Neural cell (in vitro differentiated cells): ENCODE results near the gene NCKAP5. TPM values are rescaled to one million over a fixed set of nuclear protein-coding genes. Genes with fewer than 3 reads are reported as not detected.

ENCODE experiments used
- H2AFZ ChIP-seq: fragments of 200-600, 300-800 bp; sonication (generic), shearing (Covaris generic); 2 replicates; pipeline ENCODE4 v1.6.0; 2014; ENCODE audit warnings: low read depth, mild to moderate bottlenecking, antibody characterized with exemption, low read length, moderate library complexity
- H3F3A ChIP-seq: fragments of 200-600 bp; shearing (Covaris generic); 2 replicates; pipeline ENCODE4 v1.6.1; 2016; ENCODE audit warnings: mild to moderate bottlenecking, moderate library complexity, mixed read lengths, antibody characterized with exemption, low read length; ENCODE audit not compliant: insufficient read depth, poor library complexity, severe bottlenecking
- H3K27ac ChIP-seq: fragments of 200-600, 300-800 bp; sonication (generic), shearing (Covaris generic); 2 replicates; pipeline ENCODE4 v1.5.1; 2014; ENCODE audit warnings: mild to moderate bottlenecking, low read length, moderate library complexity
- H3K27me3 ChIP-seq: fragments of 300-800, 200-600 bp; sonication (generic), shearing (Covaris generic); 2 replicates; pipeline ENCODE4 v1.6.0; 2014; ENCODE audit warnings: mild to moderate bottlenecking, low read depth, low read length, moderate library complexity; ENCODE audit not compliant: insufficient read depth
- H3K36me3 ChIP-seq: fragments of 300-800, 200-600 bp; sonication (generic), shearing (Covaris generic); 2 replicates; pipeline ENCODE4 v1.5.1; 2014; ENCODE audit warnings: mild to moderate bottlenecking, antibody characterized with exemption, low read length, moderate library complexity; ENCODE audit not compliant: insufficient read depth
- H3K4me2 ChIP-seq: fragments of 300-800, 200-600 bp; sonication (generic), shearing (Covaris generic); 2 replicates; pipeline ENCODE4 v1.6.0; 2014; ENCODE audit warnings: mild to moderate bottlenecking, low read length
- H3K4me3 ChIP-seq: fragments of 300-800, 200-600 bp; sonication (generic), shearing (Covaris generic); 2 replicates; pipeline ENCODE4 v1.5.1; 2014; ENCODE audit warnings: mild to moderate bottlenecking, low read length, moderate library complexity
- H3K79me2 ChIP-seq: fragments of 200-600 bp; shearing (Covaris generic); replicated peaks from 2 replicates; pipeline ENCODE4 v1.6.0; 2014; ENCODE audit warnings: mild to moderate bottlenecking, low read length, moderate library complexity; ENCODE audit not compliant: insufficient read depth
- H3K9ac ChIP-seq: fragments of 300-800, 200-600 bp; sonication (generic), shearing (Covaris generic); 2 replicates; pipeline ENCODE4 v1.6.1; 2016; ENCODE audit warnings: mild to moderate bottlenecking, low read length, mixed read lengths
- H3K9me2 ChIP-seq: fragments of 200-600 bp; shearing (Covaris generic); 2 replicates; pipeline ENCODE4 v1.6.1; 2016; ENCODE audit warnings: mild to moderate bottlenecking, low read length, mixed read lengths; ENCODE audit not compliant: insufficient read depth
- H3K9me3 ChIP-seq: fragments of 200-600, 300-800 bp; sonication (generic), shearing (Covaris generic); 2 replicates; pipeline ENCODE4 v1.6.1; 2016; ENCODE audit warnings: mild to moderate bottlenecking, mixed run types, low read length, moderate library complexity, mixed read lengths
- H4K20me1 ChIP-seq: fragments of 200-600 bp; shearing (Covaris generic); 2 replicates; pipeline ENCODE4 v1.6.1; 2016; ENCODE audit warnings: mild to moderate bottlenecking, mixed run types; ENCODE audit not compliant: insufficient read depth
- EP300 ChIP-seq: fragments of 450-650 bp; conservative IDR thresholded peaks from 2 replicates; pipeline ENCODE4 v1.6.1; 2014; ENCODE audit warnings: antibody characterized with exemption, mild to moderate bottlenecking, moderate library complexity; ENCODE audit not compliant: poor library complexity, severe bottlenecking
- MXI1 ChIP-seq: fragments of 450-650 bp; conservative IDR thresholded peaks from 2 replicates; pipeline ENCODE4 v1.6.1; 2014; ENCODE audit warnings: antibody characterized with exemption, mild to moderate bottlenecking; ENCODE audit not compliant: poor library complexity, severe bottlenecking
- POLR2AphosphoS5 ChIP-seq: IDR thresholded peaks from 2 replicates; pipeline ENCODE4 v1.6.1; 2012
- RAD21 ChIP-seq: fragments of 450-650 bp; conservative IDR thresholded peaks from 2 replicates; pipeline ENCODE4 v1.6.1; 2014; ENCODE audit warnings: antibody characterized with exemption, mild to moderate bottlenecking, moderate library complexity
- SMC3 ChIP-seq: fragments of 450-650 bp; conservative IDR thresholded peaks from 2 replicates; pipeline ENCODE4 v1.6.1; 2014; ENCODE audit warnings: antibody characterized with exemption, mild to moderate bottlenecking, moderate library complexity; ENCODE audit not compliant: poor library complexity
- TAF1 ChIP-seq: IDR thresholded peaks from 2 replicates; pipeline ENCODE4 v1.6.1; 2012; ENCODE audit warnings: low read depth
- polyA plus RNA-seq: library from polyadenylated mRNA; depleted of rRNA; stranded (reverse); fragments of >200 nt; gene quantifications from 2 replicates; pipeline ENCODE4 v1.2.3, GENCODE V29; 2014
- TF ChIP-seq, protein P1 (sequence below): fragments of 450-650 bp; IDR thresholded peaks from 2 replicates; pipeline ENCODE4 v1.5.1; 2014; ENCODE audit warnings: antibody characterized with exemption, mild to moderate bottlenecking, moderate library complexity; ENCODE audit not compliant: poor library complexity, severe bottlenecking
- TF ChIP-seq, protein P2 (sequence below): IDR thresholded peaks from 2 replicates; pipeline ENCODE4 v1.6.1; 2012; ENCODE audit warnings: borderline replicate concordance

The NCKAP5 gene
- polyA plus RNA-seq, 1 donor from 2014 or later = 2.4 TPM

DNA sequence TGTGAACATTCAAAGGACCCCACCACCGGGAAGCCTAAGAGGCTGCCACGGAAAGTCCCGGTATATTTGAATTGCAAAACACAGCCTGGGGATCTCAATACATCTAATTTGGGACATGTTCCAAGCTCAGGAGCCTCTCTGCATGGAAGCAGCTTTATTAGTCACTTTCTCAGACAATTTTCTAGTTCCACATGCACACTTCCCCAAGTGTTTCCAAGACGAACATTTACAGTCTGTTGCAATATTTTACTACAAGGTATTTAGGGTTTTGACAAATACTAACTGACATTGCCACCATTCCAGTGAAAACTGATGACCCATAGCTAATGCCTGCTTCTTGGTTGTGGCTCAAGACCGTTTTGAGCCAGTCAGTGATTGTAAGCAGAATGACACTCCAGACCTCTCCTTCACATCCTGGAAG is 145.3 kb downstream of the NCKAP5 start:
- H3K4me2 ChIP-seq = no peak overlapping the region
- H4K20me1 ChIP-seq = no peaks in the 10 kb centered on the region
- no peaks in the 10 kb centered on the region for H3K9me3 ChIP-seq
- no peaks in the 10 kb centered on the region for H3K79me2 ChIP-seq
- no peak overlapping the region for H3K27ac ChIP-seq
- H2AFZ ChIP-seq = no peak overlapping the region
- H3K9me2 ChIP-seq = no peaks in the 10 kb centered on the region
- no peak for TF ChIP-seq POLR2AphosphoS5
- TF ChIP-seq SMC3 = no peak
- TF ChIP-seq EP300 = no peak
- TF ChIP-seq MXI1 = no peak
- TF ChIP-seq, protein P1, sequence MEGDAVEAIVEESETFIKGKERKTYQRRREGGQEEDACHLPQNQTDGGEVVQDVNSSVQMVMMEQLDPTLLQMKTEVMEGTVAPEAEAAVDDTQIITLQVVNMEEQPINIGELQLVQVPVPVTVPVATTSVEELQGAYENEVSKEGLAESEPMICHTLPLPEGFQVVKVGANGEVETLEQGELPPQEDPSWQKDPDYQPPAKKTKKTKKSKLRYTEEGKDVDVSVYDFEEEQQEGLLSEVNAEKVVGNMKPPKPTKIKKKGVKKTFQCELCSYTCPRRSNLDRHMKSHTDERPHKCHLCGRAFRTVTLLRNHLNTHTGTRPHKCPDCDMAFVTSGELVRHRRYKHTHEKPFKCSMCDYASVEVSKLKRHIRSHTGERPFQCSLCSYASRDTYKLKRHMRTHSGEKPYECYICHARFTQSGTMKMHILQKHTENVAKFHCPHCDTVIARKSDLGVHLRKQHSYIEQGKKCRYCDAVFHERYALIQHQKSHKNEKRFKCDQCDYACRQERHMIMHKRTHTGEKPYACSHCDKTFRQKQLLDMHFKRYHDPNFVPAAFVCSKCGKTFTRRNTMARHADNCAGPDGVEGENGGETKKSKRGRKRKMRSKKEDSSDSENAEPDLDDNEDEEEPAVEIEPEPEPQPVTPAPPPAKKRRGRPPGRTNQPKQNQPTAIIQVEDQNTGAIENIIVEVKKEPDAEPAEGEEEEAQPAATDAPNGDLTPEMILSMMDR = no peak
- TF ChIP-seq RAD21 = no peak
- no peaks in the 10 kb centered on the region for H3K36me3 ChIP-seq
- no peaks in the 10 kb centered on the region for H3F3A ChIP-seq
- no peak overlapping the region for H3K4me3 ChIP-seq
- no peaks in the 10 kb centered on the region for H3K27me3 ChIP-seq
- H3K9ac ChIP-seq = no peak overlapping the region

DNA sequence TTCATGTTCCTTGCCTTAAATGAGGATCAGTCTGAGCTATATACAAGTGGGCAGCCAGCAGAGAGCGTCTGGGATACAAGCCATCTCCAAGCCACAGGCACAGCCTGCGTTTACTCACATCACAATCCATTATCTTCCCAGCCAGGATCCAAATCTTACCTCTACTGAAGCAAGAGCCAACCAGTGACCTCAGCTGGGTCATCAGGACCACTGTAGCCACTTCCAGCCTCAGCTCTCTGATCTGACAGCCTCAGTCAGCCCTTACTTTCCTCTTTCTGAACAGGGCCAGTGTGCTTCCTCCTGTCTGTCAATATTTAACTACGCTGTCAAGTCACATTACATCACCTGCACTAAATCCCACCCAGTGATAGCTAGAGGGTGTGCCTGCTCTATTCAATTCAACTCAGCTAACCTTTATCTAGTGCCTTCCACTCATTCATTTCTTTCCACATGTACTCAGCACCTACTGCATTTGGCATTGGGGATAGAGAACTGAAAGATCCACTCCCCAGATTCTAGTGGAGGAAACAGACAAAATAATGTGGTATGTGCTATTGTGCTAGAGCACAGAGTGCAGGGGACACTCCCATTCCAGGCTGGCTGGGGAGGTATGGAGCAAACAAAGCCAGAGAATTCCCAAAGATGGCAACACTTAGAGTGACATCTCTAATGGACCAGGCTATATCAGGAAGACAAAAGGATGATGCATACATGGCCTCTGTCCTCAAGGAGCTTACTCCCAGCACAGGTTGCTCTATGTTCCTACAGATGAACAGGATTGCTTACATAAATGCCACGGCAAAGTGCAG is 146.5 kb downstream of the NCKAP5 start:
- Histone ChIP-seq H3K27me3 (no peaks in the 10 kb centered on the region), H3K4me2 (no peak overlapping the region), H3K4me3 (no peak overlapping the region), H4K20me1 (no peaks in the 10 kb centered on the region), H3K79me2 (no peaks in the 10 kb centered on the region), H3K36me3 (no peaks in the 10 kb centered on the region), H3K9ac (peak overlapping the region; percentile 22), H3F3A (no peaks in the 10 kb centered on the region), H3K9me2 (no peaks in the 10 kb centered on the region), H2AFZ (peak overlapping the region; percentile 43), H3K27ac (peak overlapping the region; percentile 33), H3K9me3 (no peaks in the 10 kb centered on the region)
- TF ChIP-seq, protein P1 = peak; percentile 53
- peak; percentile 61 for TF ChIP-seq SMC3
- TF ChIP-seq EP300 = peak; percentile 54
- TF ChIP-seq TAF1 = no peak
- TF ChIP-seq RAD21 = peak; percentile 56
- peak; percentile 44 for TF ChIP-seq POLR2AphosphoS5
- TF ChIP-seq, protein P2, sequence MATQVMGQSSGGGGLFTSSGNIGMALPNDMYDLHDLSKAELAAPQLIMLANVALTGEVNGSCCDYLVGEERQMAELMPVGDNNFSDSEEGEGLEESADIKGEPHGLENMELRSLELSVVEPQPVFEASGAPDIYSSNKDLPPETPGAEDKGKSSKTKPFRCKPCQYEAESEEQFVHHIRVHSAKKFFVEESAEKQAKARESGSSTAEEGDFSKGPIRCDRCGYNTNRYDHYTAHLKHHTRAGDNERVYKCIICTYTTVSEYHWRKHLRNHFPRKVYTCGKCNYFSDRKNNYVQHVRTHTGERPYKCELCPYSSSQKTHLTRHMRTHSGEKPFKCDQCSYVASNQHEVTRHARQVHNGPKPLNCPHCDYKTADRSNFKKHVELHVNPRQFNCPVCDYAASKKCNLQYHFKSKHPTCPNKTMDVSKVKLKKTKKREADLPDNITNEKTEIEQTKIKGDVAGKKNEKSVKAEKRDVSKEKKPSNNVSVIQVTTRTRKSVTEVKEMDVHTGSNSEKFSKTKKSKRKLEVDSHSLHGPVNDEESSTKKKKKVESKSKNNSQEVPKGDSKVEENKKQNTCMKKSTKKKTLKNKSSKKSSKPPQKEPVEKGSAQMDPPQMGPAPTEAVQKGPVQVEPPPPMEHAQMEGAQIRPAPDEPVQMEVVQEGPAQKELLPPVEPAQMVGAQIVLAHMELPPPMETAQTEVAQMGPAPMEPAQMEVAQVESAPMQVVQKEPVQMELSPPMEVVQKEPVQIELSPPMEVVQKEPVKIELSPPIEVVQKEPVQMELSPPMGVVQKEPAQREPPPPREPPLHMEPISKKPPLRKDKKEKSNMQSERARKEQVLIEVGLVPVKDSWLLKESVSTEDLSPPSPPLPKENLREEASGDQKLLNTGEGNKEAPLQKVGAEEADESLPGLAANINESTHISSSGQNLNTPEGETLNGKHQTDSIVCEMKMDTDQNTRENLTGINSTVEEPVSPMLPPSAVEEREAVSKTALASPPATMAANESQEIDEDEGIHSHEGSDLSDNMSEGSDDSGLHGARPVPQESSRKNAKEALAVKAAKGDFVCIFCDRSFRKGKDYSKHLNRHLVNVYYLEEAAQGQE = no peak
